Vagina (tissue), 2 donors: ENCODE data around the gene SRPX.

Experiments used
- CTCF ChIP-seq, 3 experiments: fragments of 450-650 bp in 2 of 3; fragments of 200-600 bp in 1 of 3; sonication (generic) in 1 of 3; IDR thresholded peaks; one replicate each; pipeline ENCODE4 v1.5.1; 2017 to 2019; ENCODE audit warnings: antibody characterized with exemption in 3 of 3, mild to moderate bottlenecking in 2 of 3, moderate library complexity in 2 of 3
- POLR2A ChIP-seq, 2 donors: fragments of 450-650 bp; IDR thresholded peaks; one replicate each; pipeline ENCODE4 v1.6.1; 2017; ENCODE audit warnings: antibody characterized with exemption in 2 of 2, mild to moderate bottlenecking in 2 of 2, moderate library complexity in 2 of 2

- TF ChIP-seq POLR2A (IDR thresholded peaks at IDR 0.05) (no peak), CTCF (IDR thresholded peaks at IDR 0.05) (no peak)
Observed at GRCh38 chrX:38181357-38181756, 39.3 kb downstream of the SRPX start.
